Calu3 (cell line): ENCODE measurements around the gene KRTAP12-4. TPM values are rescaled to one million over a fixed set of nuclear protein-coding genes. Genes with fewer than 3 reads are reported as not detected.

Source experiments
- BruUV-seq: library from RNA; stranded (reverse); fragments of 400-500 nt; replicated peaks from 2 replicates; lab custom pipeline; 2021; lab: Mats Ljungman, UMichigan
- CTCF ChIA-PET: fragments of 300-600 bp; sonication (Branson Sonifier 250); formaldehyde crosslinking; loops from one replicate; lab custom pipeline; 2022; ENCODE audit warnings: antibody characterized with exemption; lab: Charles Lee
- DNase-seq: peaks from one replicate; pipeline ENCODE4 v3.0.0; 2022
- H3K27ac Mint-ChIP-seq: one replicate; pipeline ENCODE4 v1.8.0; 2022; ENCODE audit warnings: mixed read lengths; ENCODE audit not compliant: unreplicated experiment
- H3K27me3 Mint-ChIP-seq: one replicate; pipeline ENCODE4 v1.8.0; 2022; ENCODE audit warnings: mixed read lengths; ENCODE audit not compliant: unreplicated experiment
- H3K36me3 Mint-ChIP-seq: one replicate; pipeline ENCODE4 v1.8.0; 2022; ENCODE audit warnings: mild to moderate bottlenecking, moderate library complexity, mixed read lengths; ENCODE audit not compliant: insufficient read depth, unreplicated experiment
- H3K4me1 Mint-ChIP-seq: one replicate; pipeline ENCODE4 v1.8.0; 2022; ENCODE audit warnings: mild to moderate bottlenecking, low read depth, mixed read lengths; ENCODE audit not compliant: unreplicated experiment
- H3K4me3 Mint-ChIP-seq: one replicate; pipeline ENCODE4 v1.8.0; 2022; ENCODE audit warnings: mild to moderate bottlenecking, low read depth, moderate library complexity, mixed read lengths; ENCODE audit not compliant: unreplicated experiment
- H3K9me3 Mint-ChIP-seq: one replicate; pipeline ENCODE4 v1.8.0; 2022; ENCODE audit warnings: low read depth, mixed read lengths; ENCODE audit not compliant: unreplicated experiment
- CTCF ChIP-seq: fragments of 200-600 bp; IDR thresholded peaks from one replicate; pipeline ENCODE4 v1.8.0; 2022; ENCODE audit warnings: antibody characterized with exemption; ENCODE audit not compliant: unreplicated experiment
- intact Hi-C: fragments of 100-400 bp; cut with micrococcal nuclease; formaldehyde crosslinking; loops from one replicate; pipeline ENCODE4 v1.10.0; 2022; ENCODE audit not compliant: unreplicated experiment
- total RNA-seq: library from RNA; stranded (reverse); gene quantifications from 2 replicates; pipeline ENCODE4 v1.2.3, GENCODE V29; 2022

KRTAP12-4 gene
- total RNA-seq, 1 experiment from 2014 or later: not detected

GRCh38 chr21:44653656-44654575 lies 543 bp downstream of the KRTAP12-4 start:
- intact Hi-C loops: no loop called here
- CTCF ChIA-PET: no interaction called here
- no TSS peak for BruUV-seq
- Mint-ChIP-seq H3K27ac (no peak overlapping the region), H3K36me3 (peaks cover 3% of the 10 kb centered on the region), H3K27me3 (peaks cover 89% of the 10 kb centered on the region), H3K4me3 (no peak overlapping the region), H3K9me3 (no peaks in the 10 kb centered on the region), H3K4me1 (no peaks in the 10 kb centered on the region)
- no peak for DNase-seq
- TF ChIP-seq CTCF: no peak

- CTCF ChIA-PET: no interaction called here
These were observed 1.3 kb downstream of the KRTAP12-4 start for GRCh38 chr21:44653123-44653522.

GRCh38 chr21:44650973-44651675 lies 3.3 kb downstream of the KRTAP12-4 start:
- DNase-seq: no peak
- intact Hi-C loops: no loop called here
- no TSS peak for BruUV-seq
- Mint-ChIP-seq H3K27me3 (peaks cover 85% of the 10 kb centered on the region), H3K27ac (no peak overlapping the region), H3K4me1 (no peaks in the 10 kb centered on the region), H3K4me3 (no peak overlapping the region), H3K36me3 (peaks cover 7% of the 10 kb centered on the region), H3K9me3 (no peaks in the 10 kb centered on the region)
- CTCF ChIA-PET: no interaction called here
- TF ChIP-seq CTCF: no peak

More at GRCh38 chr21:44653123-44653522, 1.3 kb downstream of the KRTAP12-4 start:
- H3K27ac Mint-ChIP-seq: no peak overlapping the region
- no peak for DNase-seq
- H3K27me3 Mint-ChIP-seq: peaks cover 85% of the 10 kb centered on the region
- H3K4me1 Mint-ChIP-seq: no peaks in the 10 kb centered on the region
- BruUV-seq: no TSS peak
- H3K36me3 Mint-ChIP-seq: peaks cover 3% of the 10 kb centered on the region
- no peak overlapping the region for H3K4me3 Mint-ChIP-seq
- H3K9me3 Mint-ChIP-seq: no peaks in the 10 kb centered on the region
- intact Hi-C loops: no loop called here
- no peak for TF ChIP-seq CTCF

- Mint-ChIP-seq H3K27ac (no peak overlapping the region), H3K9me3 (no peaks in the 10 kb centered on the region), H3K36me3 (peaks cover 7% of the 10 kb centered on the region), H3K4me3 (no peak overlapping the region), H3K27me3 (peaks cover 80% of the 10 kb centered on the region), H3K4me1 (no peaks in the 10 kb centered on the region)
- no peak for TF ChIP-seq CTCF
- intact Hi-C loops: no loop called here
- BruUV-seq: no TSS peak
- CTCF ChIA-PET: no interaction called here
- DNase-seq: no peak
These were observed 4.0 kb downstream of the KRTAP12-4 start for GRCh38 chr21:44650265-44650972.
